Subcutaneous abdominal adipose tissue (tissue), 5 donors: Measurements from ENCODE around the gene COL5A1.

Experiments used
- H3K27ac ChIP-seq: one replicate; pipeline ENCODE4 v1.7.0; 2013; ENCODE audit warnings: low read depth, mild to moderate bottlenecking, inconsistent platforms, low read length, moderate library complexity
- H3K27me3 ChIP-seq, 5 donors: one replicate each; pipeline ENCODE4 v1.7.0; 2013; ENCODE audit warnings: low read length in 5 of 5, inconsistent platforms in 1 of 5; ENCODE audit not compliant: control insufficient read depth in 5 of 5, insufficient read depth in 4 of 5
- H3K36me3 ChIP-seq, 5 donors: one replicate each; pipeline ENCODE4 v1.7.0; 2013; ENCODE audit warnings: low read length in 5 of 5; ENCODE audit not compliant: control insufficient read depth in 5 of 5, insufficient read depth in 5 of 5
- H3K4me1 ChIP-seq, 5 donors: one replicate each; pipeline ENCODE4 v1.7.0; 2013; ENCODE audit warnings: low read length in 5 of 5, mild to moderate bottlenecking in 3 of 5, moderate library complexity in 1 of 5; ENCODE audit not compliant: control insufficient read depth in 5 of 5, insufficient read depth in 5 of 5
- H3K4me3 ChIP-seq, 5 donors: one replicate each; pipeline ENCODE4 v1.7.0; 2013; ENCODE audit warnings: low read length in 5 of 5, low read depth in 1 of 5
- H3K9ac ChIP-seq, 5 donors: one replicate each; pipeline ENCODE4 v1.7.0; 2013; ENCODE audit warnings: low read length in 5 of 5, mild to moderate bottlenecking in 4 of 5, moderate library complexity in 3 of 5
- H3K9me3 ChIP-seq, 5 donors: one replicate each; pipeline ENCODE4 v1.7.0; 2013; ENCODE audit warnings: low read length in 5 of 5; ENCODE audit not compliant: control insufficient read depth in 5 of 5
- donor health status: healthy.
- donor health status: healthy.
- donor health status: healthy.
- donor health status: healthy.
- donor health status: healthy.

Gene COL5A1

DNA sequence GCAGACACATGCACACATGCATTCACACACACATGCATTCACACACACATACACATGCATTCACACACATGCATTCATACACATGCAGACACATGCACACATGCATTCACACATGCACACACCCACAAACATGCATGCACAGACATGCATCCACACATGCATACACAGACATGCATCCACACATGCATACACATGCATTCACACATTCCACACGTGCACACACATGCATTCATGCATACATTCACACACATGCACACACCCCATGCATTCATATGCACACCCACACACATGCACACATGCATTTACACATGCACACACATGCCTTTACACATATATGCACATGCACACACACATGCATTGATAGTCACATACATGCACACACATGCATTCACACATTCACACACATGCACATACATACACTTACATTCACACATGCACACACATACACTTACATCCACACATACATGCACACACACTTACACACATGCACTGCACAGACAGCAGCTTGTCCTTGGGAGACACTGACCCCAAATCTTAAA lies 106.4 kb downstream of the COL5A1 start:
- Histone ChIP-seq H3K27me3 (no peaks in the 10 kb centered on the region), H3K36me3 (peaks cover 11 to 67% (median 62%) of the 10 kb centered on the region in 5 donors), H3K9ac (no peak overlapping the region), H3K27ac (no peak overlapping the region), H3K4me1 (no peaks in the 10 kb centered on the region), H3K4me3 (no peak overlapping the region), H3K9me3 (peaks cover 0 to 4% (median 0%) of the 10 kb centered on the region in 5 donors)

DNA sequence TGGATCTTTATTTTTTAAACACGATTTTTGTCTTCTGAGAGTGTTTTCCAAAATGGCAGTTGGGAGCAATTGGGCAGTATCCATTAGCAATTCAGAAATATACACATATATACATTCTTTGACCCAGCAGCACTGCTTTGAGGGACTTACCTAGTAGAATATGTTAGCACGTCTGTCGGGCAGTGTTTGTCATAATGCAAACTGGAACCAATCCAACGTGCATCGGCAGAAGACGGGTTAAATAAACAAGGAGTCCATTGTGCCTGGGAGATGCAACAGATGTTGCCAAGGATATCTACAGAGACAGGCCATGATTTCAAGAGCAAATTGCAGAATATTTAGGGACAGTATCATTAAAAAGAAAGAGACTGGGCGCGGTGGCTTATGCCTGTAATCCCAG lies 107.0 kb downstream of the COL5A1 start:
- H3K4me3 ChIP-seq, result no peak overlapping the region
- H3K27ac ChIP-seq, result no peak overlapping the region
- H3K9ac ChIP-seq, result no peak overlapping the region
- peaks cover 11 to 71% (median 65%) of the 10 kb centered on the region in 5 donors for H3K36me3 ChIP-seq
- H3K9me3 ChIP-seq, result peaks cover 0 to 4% (median 0%) of the 10 kb centered on the region in 5 donors
- no peaks in the 10 kb centered on the region for H3K27me3 ChIP-seq
- H3K4me1 ChIP-seq, result no peaks in the 10 kb centered on the region

DNA sequence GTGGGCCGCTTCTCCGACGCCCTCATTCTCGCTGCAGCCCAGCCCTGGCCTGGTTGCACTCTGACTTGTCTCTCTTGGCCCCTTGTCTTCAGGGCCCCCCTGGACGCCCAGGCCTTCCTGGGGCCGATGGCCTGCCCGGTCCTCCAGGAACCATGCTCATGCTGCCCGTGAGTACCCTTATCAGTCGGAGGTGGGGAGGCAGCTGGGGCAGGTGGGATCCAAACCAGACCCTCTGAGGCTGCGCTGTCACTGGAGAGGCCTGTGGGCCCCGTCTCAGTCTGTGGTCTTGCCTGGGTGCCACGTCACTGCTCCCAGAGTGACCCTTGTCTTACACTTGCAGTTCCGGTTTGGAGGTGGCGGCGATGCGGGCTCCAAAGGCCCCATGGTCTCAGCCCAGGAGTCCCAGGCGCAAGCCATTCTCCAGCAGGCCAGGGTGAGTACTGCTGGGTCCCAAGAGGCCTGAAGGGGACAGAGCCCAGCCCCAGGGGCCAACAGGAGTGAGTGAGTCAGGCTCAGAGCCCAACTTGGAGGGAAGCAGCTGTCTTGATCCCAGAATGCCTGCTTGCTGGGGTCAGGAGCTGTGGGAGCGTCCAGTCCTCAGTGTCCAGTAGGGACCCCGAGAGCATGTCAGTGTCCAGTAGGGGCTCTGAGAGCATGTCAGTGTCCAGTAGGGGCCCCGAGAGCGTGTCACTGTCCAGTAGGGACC lies 109.0 kb downstream of the COL5A1 start:
- H3K27ac ChIP-seq, result no peak overlapping the region
- no peaks in the 10 kb centered on the region for H3K27me3 ChIP-seq
- no peak overlapping the region for H3K9ac ChIP-seq
- H3K36me3 ChIP-seq, result peaks cover 11 to 73% (median 67%) of the 10 kb centered on the region in 5 donors
- H3K4me3 ChIP-seq, result no peak overlapping the region
- no peaks in the 10 kb centered on the region for H3K4me1 ChIP-seq
- peaks cover 0 to 4% (median 0%) of the 10 kb centered on the region in 5 donors for H3K9me3 ChIP-seq

DNA sequence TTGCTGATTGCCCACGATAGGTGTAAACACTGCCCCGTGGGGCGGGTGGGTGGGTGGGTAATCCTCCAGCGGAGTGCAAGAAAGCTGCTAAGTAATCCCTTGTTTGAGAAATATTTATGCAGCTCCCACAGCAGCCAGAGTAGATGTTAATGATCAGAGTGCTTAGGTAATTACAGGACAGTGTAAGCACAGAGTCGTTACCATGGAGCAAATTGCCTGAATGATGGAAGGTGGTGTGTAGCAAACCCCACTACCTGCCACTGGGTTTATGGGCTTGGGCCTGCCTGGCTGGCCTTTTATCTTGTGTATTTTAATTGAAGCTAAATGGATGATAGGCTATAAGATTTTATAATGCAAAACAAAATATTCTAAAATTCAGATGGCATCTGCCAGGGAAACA lies 110.0 kb downstream of the COL5A1 start:
- peaks cover 11 to 72% (median 64%) of the 10 kb centered on the region in 5 donors for H3K36me3 ChIP-seq
- H3K4me1 ChIP-seq, result no peaks in the 10 kb centered on the region
- H3K9ac ChIP-seq, result no peak overlapping the region
- H3K27ac ChIP-seq, result no peak overlapping the region
- H3K4me3 ChIP-seq, result no peak overlapping the region
- H3K9me3 ChIP-seq, result peaks cover 0 to 4% (median 0%) of the 10 kb centered on the region in 5 donors
- no peaks in the 10 kb centered on the region for H3K27me3 ChIP-seq

DNA sequence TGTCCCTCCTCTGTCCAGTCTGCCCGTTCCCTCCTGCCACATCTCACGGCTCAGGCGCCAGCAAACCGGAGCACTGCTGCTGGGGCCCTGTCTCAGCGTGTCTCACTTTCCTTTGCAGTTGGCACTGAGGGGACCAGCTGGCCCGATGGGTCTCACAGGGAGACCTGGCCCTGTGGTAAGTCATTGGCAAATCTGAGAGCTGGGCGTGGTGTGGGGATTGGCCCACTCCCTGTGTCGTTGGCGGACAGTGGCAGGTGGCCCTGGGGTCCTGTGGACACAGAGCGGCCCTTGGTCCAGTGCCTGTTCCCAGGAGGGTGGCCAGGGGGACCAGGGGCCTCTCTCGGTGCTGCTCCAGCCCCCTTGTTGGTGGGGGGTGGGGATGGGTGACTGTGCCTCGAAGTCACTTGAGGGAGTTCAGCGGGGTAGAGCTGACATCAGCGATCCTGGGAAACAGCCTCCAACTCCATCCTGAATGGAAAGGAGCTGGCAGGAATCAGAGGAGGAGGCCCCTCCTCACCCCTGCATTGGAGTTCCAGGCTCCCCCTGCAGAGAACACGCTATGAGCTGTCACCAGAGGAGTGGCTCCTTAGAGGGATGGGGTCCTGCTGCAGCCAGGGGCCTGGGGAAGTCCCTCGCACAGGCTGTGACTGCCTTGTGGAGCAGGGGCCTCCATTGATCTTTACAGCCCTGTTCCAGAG lies 111.0 kb downstream of the COL5A1 start:
- H3K36me3 ChIP-seq, result peaks cover 8 to 72% (median 64%) of the 10 kb centered on the region in 5 donors
- no peak overlapping the region for H3K27ac ChIP-seq
- H3K27me3 ChIP-seq, result no peaks in the 10 kb centered on the region

DNA sequence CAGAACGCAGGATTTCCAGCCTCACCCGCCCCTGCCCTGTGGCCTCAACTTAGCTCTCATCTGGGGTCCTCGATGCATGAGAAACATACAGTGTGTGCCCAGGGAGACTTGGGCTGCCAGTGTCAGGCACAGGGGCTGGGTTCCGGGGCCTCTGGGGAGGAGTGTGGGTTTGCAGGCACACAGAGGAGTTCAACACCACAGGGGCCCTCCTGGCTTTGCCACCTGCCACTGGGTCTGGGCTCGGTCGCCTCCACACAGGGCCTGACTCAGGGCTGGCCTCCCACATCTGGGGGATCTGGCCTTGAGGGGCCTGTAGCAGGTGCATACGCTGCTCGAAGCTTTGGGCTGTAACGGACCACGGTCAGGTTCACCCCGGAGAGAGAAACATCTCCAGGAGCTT lies 111.6 kb downstream of the COL5A1 start:
- Histone ChIP-seq H3K4me3 (no peak overlapping the region), H3K36me3 (peaks cover 4 to 72% (median 64%) of the 10 kb centered on the region in 5 donors), H3K4me1 (no peaks in the 10 kb centered on the region), H3K27me3 (no peaks in the 10 kb centered on the region), H3K9me3 (no peaks in the 10 kb centered on the region), H3K9ac (no peak overlapping the region), H3K27ac (no peak overlapping the region)

More for the DNA sequence above, 111.0 kb downstream of the COL5A1 start:
- H3K9ac ChIP-seq, result no peak overlapping the region
- no peak overlapping the region for H3K4me3 ChIP-seq
- H3K9me3 ChIP-seq, result no peaks in the 10 kb centered on the region
- no peaks in the 10 kb centered on the region for H3K4me1 ChIP-seq

DNA sequence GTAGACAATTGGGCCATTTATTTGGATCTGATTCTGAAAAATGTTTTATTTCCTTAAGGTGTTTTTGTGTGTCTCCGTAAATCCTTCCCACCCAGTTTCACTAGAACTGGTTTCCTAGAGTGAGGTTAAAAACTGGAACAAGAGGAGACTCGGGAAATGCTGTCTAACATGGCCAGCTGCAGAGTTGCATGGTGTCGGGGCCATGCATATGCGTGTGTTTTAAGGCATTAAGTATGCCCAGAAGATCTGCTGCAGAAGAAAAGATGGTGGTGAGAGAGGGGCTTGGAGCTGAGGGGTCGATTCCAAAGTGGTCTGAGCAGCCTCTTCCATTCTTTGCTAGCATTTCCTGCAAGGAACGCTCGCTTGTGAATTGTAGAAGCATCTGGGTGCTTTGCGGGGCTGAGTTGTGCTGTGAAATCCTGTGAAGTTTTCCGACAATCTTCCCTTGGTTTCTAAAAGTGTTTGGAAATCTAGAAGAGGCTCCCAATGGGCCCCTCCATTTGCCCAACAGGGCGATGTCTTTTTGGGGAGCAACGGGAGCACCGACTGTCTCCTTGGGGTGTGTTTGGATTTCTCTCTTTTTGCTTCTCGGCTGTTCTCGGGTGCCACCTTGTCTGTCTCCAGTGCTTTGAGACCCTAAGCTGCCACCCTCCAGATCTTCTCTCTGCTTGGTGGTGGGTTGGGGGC lies 113.8 kb downstream of the COL5A1 start:
- Histone ChIP-seq H3K9me3 (no peaks in the 10 kb centered on the region), H3K4me1 (no peaks in the 10 kb centered on the region), H3K9ac (no peak overlapping the region), H3K27me3 (no peaks in the 10 kb centered on the region), H3K27ac (no peak overlapping the region), H3K4me3 (no peak overlapping the region), H3K36me3 (peaks cover 0 to 81% (median 74%) of the 10 kb centered on the region in 5 donors)

DNA sequence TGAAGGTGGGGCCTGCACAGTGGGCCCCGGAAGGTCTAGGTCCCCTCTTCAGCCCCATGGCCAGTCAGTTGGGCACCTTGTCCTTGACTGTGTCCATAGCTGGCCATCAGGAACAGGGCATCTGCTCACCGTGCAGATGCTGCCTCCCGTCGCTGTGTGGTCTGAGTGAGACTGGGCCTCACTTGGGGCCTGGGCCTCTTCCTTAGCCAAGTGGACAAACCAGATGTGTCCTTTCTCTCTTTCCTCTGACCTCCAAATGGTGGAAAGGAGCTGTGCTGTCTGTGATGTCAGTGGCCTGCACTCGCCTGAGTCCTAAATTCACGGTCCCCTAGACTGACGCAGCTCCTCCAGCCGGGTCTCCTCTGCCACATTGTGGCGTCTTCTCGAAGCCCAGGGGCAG lies 114.5 kb downstream of the COL5A1 start:
- no peak overlapping the region for H3K4me3 ChIP-seq
- H3K27me3 ChIP-seq, result no peaks in the 10 kb centered on the region
- H3K36me3 ChIP-seq, result peaks cover 0 to 81% (median 76%) of the 10 kb centered on the region in 5 donors
- peaks cover 0 to 2% (median 0%) of the 10 kb centered on the region in 5 donors for H3K9me3 ChIP-seq
- H3K27ac ChIP-seq, result no peak overlapping the region
- no peak overlapping the region for H3K9ac ChIP-seq
- no peaks in the 10 kb centered on the region for H3K4me1 ChIP-seq

DNA sequence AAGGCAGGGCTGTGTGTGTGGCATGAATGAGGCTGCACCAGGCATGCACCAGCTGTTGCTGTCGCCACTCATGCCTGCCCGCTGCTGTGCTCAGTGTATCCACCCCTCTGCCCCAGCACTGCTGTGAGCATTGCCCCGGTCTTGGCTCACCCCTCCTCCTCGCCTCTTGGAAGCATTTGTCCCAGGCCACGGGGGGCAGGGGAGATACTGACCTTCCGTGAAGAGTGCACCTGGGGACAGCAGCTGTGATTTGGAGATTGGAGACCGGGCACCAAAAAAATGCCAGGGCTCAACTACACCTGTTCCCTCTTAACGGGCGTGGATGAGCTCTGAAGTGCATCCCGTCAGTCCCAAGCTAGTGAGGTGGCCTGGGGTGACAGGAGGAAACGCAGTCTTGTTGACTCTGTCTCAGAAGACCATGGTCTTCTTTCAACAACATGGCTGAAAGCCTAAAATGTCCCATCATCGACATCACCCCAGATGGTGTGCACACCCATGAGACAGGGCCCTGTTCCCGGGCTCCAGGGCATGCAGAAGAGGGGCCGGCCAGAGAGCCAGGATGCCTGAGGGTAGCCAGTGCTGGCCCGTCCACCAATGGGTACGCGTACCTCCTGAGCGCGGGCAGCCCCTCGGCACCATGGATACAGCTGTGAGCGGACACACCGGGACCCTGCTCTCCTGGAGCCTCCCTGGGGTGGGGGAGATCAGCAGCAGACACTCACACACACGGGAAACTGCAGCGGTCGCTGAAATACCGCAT lies 115.8 kb downstream of the COL5A1 start:
- Histone ChIP-seq H3K27me3 (no peaks in the 10 kb centered on the region), H3K9ac (no peak overlapping the region), H3K4me1 (no peaks in the 10 kb centered on the region), H3K27ac (no peak overlapping the region), H3K4me3 (no peak overlapping the region), H3K36me3 (peaks cover 0 to 93% (median 83%) of the 10 kb centered on the region in 5 donors), H3K9me3 (peaks cover 0 to 2% (median 0%) of the 10 kb centered on the region in 5 donors)
